ENCODE results near the gene CCDC3. TPM values are rescaled to one million over a fixed set of nuclear protein-coding genes. Genes with fewer than 3 reads are reported as not detected.

CCDC3 gene
- total and polyA plus RNA-seq, 2 of the 4 experiments (the other 2 are of a cell fraction) = 0.29 to 0.36 TPM

GRCh38 chr10:12869427-12869826 lies 132.1 kb downstream of the CCDC3 start:
- Histone ChIP-seq H3K4ac (ENCODE audit: low read depth, low read length) (no peak overlapping the region), H3K79me1 (ENCODE audit: low read depth in 1 of 2, low read length in 2 of 2) (no peaks in the 10 kb centered on the region), H2AK5ac (ENCODE audit: low read depth, low read length) (no peak overlapping the region), H4K8ac (ENCODE audit: low read depth in 2 of 2, low read length in 2 of 2) (no peak overlapping the region), H2AFZ (replicated peaks; ENCODE audit: low read length, poor library complexity) (no peak overlapping the region), H3K23ac (ENCODE audit: low read depth, low read length) (no peak overlapping the region), H3K18ac (ENCODE audit: low read depth, low read length) (no peak overlapping the region), H3K4me1 (ENCODE audit: control insufficient read depth, insufficient read depth, low read length) (no peaks in the 10 kb centered on the region), H4K20me1 (ENCODE audit: insufficient read depth, low read length) (no peaks in the 10 kb centered on the region), H3K27me3 (ENCODE audit: control insufficient read depth, insufficient read depth, low read length) (peaks cover 27% of the 10 kb centered on the region), H3K9me1 (ENCODE audit: insufficient read depth, low read length) (no peaks in the 10 kb centered on the region), H2BK15ac (ENCODE audit: low read depth, low read length) (no peak overlapping the region), H3K9me3 (ENCODE audit: control insufficient read depth, insufficient read depth, low read length) (0 out of 2 replicates have a peak, but pooled peaks cover 2% of the 10 kb centered on the region), H2BK120ac (ENCODE audit: low read depth, low read length) (no peak overlapping the region), H3K14ac (replicated peaks; ENCODE audit: low read depth, low read length) (no peak overlapping the region), H2BK5ac (ENCODE audit: low read depth, low read length, poor library complexity, severe bottlenecking) (no peak overlapping the region), H2AK9ac (replicated peaks; ENCODE audit: low read depth, low read length, poor library complexity) (no peak overlapping the region), H3K4me3 (ENCODE audit: insufficient read depth, low read depth, low read length) (no peak overlapping the region), H2BK20ac (ENCODE audit: low read depth, low read length) (no peak overlapping the region), H3K9ac (ENCODE audit: low read depth, low read length) (no peak overlapping the region), H4K5ac (ENCODE audit: low read depth, low read length) (no peak overlapping the region), H3K27ac (ENCODE audit: insufficient read depth, low read length) (no peak overlapping the region), H3K56ac (ENCODE audit: extremely low read depth, insufficient read depth, low read length) (no peak overlapping the region), H3K36me3 (ENCODE audit: control insufficient read depth, insufficient read depth, low read length) (no peaks in the 10 kb centered on the region), H4K91ac (ENCODE audit: insufficient read depth, low read depth, low read length) (no peak overlapping the region), H3K4me2 (ENCODE audit: low read depth, low read length) (no peak overlapping the region)
- DNase-seq (peak; percentile 15), ATAC-seq (ENCODE audit: low read depth) (no peak)
- POLR2A ChIA-PET (ENCODE audit: unreplicated experiment) = no interaction called here
- intact Hi-C loops (cut with micrococcal nuclease) (no loop called here), in situ Hi-C loops (cut with MboI; ENCODE audit: low sequenced_read_pairs) (no loop called here), dilution Hi-C loops (cut with HindIII; ENCODE audit: low sequenced_read_pairs, unreplicated experiment) (no loop called here)
- CTCF ChIA-PET = no interaction called here
- no TSS peak for BruUV-seq (replicated peaks)
- no CpG with 5 or more reads among the region's 3 CpGs for WGBS, 2 experiments (ENCODE audit: extremely low coverage in 2 of 2, insufficient read length in 1 of 2)
- TF ChIP-seq POLR2A (IDR thresholded peaks at IDR 0.05; ENCODE audit: low read depth, low read length) (no peak), SMC3 (IDR thresholded peaks at IDR 0.05; ENCODE audit: low read depth, low read length) (no peak)
